ENCODE data around the gene KIAA1217.

DNA sequence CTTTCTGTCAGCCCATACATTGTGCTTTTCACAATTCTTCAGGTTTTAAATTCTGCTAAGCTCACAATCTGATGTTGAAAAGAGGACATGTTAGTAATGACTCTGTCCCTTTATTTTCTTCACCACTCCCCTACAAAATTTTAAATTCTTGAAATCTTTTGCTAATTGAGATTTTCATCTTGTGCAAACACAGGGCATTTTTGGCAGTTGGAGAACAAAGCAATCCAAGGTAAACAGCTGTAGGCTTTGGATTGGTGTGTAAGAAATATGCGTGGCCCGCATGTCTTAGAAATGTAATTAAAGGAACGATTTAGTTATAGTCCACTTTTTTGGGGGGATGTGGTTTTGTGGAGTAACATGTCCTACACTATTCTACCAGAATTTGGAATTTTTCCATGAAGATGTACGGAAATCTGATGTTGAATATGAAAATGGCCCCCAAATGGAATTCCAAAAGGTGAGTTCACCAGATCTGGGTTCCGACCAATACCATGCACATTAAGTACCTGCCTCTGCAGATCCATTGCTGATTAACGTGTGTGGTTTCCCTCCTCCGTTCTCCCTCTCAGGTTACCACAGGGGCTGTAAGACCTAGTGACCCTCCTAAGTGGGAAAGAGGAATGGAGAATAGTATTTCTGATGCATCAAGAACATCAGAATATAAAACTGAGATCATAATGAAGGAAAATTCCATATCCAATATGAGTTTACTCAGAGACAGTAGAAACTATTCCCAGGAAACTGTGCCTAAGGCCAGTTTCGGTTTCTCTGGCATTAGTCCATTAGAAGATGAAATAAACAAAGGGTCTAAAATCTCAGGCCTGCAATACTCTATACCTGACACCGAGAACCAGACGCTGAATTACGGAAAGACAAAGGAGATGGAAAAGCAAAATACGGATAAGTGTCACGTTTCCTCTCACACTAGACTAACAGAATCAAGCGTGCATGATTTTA is 333.7 kb downstream of the KIAA1217 start:
- TF ChIP-seq GLIS1 (tag by site-specific recombination; IDR thresholded peaks at IDR 0.05) (no peak), ZNF24 (tag by site-specific recombination; IDR thresholded peaks at IDR 0.05) (no peak), MYNN (tag by site-specific recombination; IDR thresholded peaks at IDR 0.05; ENCODE audit: borderline replicate concordance) (no peak), OVOL3 (tag by site-specific recombination; IDR thresholded peaks at IDR 0.05) (no peak), HOXC10 (CRISPR knock-in tag; IDR thresholded peaks at IDR 0.05) (no peak), ZNF311 (tag by site-specific recombination; IDR thresholded peaks at IDR 0.05; ENCODE audit: borderline replicate concordance) (no peak), ZNF510 (tag by site-specific recombination; IDR thresholded peaks at IDR 0.05; ENCODE audit: insufficient replicate concordance) (no peak), ZNF501 (tag by site-specific recombination; IDR thresholded peaks at IDR 0.05) (no peak)
- TF ChIP-seq, protein P1, sequence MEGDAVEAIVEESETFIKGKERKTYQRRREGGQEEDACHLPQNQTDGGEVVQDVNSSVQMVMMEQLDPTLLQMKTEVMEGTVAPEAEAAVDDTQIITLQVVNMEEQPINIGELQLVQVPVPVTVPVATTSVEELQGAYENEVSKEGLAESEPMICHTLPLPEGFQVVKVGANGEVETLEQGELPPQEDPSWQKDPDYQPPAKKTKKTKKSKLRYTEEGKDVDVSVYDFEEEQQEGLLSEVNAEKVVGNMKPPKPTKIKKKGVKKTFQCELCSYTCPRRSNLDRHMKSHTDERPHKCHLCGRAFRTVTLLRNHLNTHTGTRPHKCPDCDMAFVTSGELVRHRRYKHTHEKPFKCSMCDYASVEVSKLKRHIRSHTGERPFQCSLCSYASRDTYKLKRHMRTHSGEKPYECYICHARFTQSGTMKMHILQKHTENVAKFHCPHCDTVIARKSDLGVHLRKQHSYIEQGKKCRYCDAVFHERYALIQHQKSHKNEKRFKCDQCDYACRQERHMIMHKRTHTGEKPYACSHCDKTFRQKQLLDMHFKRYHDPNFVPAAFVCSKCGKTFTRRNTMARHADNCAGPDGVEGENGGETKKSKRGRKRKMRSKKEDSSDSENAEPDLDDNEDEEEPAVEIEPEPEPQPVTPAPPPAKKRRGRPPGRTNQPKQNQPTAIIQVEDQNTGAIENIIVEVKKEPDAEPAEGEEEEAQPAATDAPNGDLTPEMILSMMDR (tag by site-specific recombination; IDR thresholded peaks at IDR 0.05) = no peak
- TF ChIP-seq, protein P2, sequence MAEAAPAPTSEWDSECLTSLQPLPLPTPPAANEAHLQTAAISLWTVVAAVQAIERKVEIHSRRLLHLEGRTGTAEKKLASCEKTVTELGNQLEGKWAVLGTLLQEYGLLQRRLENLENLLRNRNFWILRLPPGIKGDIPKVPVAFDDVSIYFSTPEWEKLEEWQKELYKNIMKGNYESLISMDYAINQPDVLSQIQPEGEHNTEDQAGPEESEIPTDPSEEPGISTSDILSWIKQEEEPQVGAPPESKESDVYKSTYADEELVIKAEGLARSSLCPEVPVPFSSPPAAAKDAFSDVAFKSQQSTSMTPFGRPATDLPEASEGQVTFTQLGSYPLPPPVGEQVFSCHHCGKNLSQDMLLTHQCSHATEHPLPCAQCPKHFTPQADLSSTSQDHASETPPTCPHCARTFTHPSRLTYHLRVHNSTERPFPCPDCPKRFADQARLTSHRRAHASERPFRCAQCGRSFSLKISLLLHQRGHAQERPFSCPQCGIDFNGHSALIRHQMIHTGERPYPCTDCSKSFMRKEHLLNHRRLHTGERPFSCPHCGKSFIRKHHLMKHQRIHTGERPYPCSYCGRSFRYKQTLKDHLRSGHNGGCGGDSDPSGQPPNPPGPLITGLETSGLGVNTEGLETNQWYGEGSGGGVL (tag by site-specific recombination; IDR thresholded peaks at IDR 0.05) = no peak
- TF ChIP-seq, protein P3, sequence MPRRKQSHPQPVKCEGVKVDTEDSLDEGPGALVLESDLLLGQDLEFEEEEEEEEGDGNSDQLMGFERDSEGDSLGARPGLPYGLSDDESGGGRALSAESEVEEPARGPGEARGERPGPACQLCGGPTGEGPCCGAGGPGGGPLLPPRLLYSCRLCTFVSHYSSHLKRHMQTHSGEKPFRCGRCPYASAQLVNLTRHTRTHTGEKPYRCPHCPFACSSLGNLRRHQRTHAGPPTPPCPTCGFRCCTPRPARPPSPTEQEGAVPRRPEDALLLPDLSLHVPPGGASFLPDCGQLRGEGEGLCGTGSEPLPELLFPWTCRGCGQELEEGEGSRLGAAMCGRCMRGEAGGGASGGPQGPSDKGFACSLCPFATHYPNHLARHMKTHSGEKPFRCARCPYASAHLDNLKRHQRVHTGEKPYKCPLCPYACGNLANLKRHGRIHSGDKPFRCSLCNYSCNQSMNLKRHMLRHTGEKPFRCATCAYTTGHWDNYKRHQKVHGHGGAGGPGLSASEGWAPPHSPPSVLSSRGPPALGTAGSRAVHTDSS (tag by site-specific recombination; IDR thresholded peaks at IDR 0.05) = no peak
